Endothelial cell of hepatic sinusoid (primary cell): ENCODE measurements around the gene PCDHGA5.
"Not testable (repeated sequence)": the region's sequence is repeated elsewhere in the genome, so short reads cannot be mapped to it uniquely, and the experiment has no call there.

Source experiments
- in situ Hi-C: cut with HindIII; loops from 2 replicates; pipeline ENCODE4 v1.10.0; 2017; ENCODE audit warnings: low sequenced_read_pairs

The PCDHGA5 gene

DNA sequence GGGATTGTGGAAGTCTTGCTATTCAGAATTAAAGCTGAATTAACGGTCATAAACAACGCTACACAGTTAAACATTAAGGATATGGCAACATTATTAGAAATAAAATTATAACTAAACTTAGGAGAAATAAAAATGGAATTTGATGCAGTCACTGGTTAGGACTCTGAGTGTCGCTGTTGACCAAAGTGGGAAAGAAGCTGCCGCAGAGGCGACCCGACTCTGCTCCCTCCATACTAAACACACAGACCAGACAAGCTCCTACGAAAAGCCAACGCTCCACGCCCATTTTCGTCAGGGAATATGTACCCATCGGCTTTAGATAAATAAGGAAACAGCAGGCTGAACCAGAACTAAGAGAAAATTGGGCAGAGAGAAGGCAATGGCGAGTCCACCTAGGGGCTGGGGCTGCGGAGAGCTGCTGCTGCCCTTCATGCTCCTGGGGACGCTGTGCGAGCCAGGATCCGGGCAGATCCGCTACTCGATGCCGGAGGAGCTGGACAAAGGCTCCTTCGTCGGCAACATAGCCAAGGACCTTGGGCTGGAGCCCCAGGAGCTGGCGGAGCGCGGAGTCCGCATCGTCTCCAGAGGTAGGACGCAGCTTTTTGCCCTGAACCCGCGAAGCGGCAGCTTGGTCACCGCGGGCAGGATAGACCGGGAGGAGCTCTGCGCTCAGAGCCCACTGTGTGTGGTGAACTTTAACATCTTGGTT is at the start of gene PCDHGA5:
Gene PCDHGA5, plus strand, starts transcription at position 211 of the 709 bp plus-strand sequence. Its CDS starts 169 bp downstream, at position 380.
- in situ Hi-C loops, result no loop called here

DNA sequence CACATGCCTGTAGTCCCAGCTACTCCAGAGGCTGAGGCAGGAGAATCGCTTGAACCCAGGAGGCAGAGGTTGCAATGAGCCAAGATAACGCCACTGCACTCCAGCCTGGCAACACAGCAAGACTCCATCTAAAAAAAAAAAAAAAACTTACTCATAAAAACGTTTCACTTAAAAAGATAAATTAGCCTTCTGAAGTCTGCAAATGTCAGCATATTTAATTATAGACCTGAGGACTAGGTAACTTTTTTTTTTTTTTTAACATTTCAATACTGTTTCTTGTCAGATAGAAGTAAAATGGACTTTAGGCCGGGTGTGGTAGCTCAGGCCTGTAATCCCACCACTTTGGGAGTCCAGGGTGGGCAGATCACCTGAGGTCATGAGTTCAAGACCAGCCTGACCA is 47.0 kb upstream of the PCDHGA5 start:
- in situ Hi-C loops, result not testable (repeated sequence)

DNA sequence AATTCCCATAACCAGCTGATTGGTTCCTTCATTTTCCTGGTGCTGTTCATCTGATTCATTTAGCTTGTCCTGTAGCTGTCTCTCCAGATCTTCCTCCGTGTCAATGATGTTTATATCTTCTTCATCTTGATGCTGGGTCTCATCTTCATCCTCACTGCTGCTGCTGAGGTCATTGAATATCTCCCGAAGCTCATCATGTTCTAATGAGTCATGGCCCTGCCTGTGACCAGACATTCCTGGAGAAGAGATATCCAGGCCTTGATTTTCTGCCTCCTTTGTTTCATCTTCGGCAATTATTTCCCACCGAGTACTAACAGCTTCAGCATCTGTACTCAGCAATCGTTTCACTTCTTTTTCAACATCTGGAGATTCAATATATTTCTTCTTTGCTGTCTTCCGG is 44.8 kb upstream of the PCDHGA5 start:
- in situ Hi-C loops, result no loop called here

DNA sequence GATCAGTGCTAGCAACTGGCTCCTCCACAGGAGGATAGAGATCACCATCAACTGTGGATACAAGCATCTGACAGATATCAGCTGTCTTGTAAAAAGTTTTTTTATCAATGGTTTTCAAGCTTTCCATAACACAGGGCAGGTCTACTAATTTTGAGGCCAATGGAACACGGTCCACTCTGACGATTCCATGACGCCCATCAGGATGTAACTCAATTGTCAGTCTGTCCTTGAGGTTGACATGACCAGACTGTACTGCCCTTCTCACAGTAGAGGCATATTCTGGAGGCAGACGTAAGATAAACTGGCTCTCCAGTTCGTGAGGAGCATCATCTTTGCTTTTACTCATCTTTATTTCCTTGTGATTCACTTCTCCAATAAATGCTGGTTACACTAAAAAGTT is 44.3 kb upstream of the PCDHGA5 start:
- in situ Hi-C loops, result no loop called here

DNA sequence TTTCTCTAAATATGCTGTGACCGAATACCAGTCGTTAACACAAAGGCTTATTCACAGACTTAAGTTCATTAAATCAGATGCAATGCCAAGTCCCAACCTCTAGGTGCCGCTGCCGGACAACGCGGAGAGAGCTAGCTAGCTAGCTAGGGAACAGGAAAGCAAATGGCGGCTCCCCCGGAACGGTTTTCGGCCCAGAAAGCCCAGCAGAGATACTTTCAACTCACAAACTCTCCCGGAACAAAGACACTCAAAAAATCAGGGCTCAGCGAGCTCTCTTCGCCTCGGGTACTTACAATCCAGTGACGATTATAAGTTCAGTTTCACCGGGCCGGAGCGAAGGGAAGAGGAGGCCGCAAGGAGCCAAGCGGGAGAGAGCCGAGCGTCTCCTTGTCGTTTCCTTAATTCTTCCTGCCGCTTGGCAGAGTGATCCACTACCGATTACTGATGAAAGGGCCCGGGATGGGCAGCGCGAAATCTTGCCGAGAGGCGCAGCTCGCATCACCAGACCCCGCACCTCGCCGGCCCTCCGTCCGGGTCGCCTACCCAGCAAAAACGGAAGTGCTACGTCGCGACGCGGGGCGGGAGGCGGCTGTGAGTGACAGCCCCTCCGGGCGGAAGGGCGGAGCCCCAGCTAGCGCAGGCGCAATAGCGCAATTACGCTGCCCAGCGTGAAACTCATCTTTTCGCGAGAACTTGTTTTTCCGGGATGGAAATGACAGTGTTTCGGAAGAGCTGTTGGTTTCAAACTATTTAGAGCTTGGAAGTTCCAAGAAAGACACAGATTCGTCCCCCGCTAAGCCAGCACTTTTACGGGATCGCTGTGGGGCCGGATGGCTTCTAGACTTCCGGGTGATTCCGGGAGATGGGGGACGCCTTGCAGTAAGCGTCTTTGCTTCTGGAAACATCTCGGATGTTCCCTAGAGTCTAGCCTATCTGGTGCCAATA is 43.5 kb upstream of the PCDHGA5 start, which contains the start of gene TAF7:
Gene TAF7, minus strand, starts transcription at position 560 of the 945 bp plus-strand sequence. CDS start 740 bp downstream, outside the sequence.
- in situ Hi-C loops, result no loop called here

DNA sequence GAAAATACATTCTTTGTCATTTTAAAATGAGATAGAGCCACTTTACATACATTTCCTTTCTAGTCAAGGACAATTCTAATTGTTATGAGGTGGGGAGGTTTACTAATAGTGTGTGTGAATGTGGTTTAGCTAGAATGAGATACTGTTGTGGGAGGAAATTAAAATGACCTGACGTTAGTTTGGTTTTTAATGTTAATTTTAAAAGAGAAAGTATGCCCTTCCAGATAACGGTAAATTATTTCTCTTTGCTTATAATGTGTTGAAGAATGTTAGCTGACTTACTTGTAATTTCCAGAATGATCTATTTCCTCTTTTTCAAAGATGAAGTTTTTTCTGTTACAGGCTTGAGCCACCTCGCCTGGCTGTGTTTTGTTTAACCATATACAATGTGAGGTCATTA is 41.7 kb upstream of the PCDHGA5 start:
- in situ Hi-C loops, result no loop called here

DNA sequence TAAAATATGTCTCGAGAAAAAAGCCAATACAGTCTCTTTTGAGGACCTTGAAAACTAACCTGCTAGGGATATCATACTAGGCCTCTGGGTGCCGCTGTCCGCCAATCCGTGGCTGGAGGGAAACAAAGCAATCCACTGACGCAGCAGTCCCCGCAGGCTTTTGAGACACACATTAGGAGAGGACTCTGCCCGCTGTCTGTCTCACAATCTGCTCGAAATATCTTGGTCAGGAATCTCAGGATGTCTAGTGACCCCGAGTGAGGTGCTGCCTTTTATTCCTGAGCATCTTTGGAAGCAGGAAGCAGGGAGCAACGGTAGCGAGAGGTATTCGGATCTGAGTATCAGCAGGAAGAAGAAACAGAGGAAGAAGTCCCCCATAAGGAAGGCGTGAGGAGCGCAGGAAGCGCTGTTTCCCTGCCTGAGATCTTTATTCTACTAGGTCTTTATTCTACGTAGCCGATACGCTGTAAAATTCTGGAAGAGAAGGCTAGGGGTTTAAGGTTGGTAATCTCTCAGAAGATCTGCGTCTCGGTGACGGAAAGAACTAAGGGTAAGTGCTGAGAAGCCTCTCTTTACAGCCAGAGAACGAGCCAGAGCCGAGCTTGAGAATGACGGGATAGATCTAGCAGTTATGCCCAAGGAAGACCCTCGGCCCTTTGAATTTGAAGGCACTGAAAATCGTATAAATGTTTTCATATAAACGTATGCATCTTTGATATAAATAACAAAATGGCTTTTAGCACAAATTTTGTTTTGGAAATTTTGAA is 37.7 kb upstream of the PCDHGA5 start:
- in situ Hi-C loops, result loop anchor here (5.0 kb wide), 1 partner anchor 66 kb away; the partner anchor contains the start of gene PCDHGA8

DNA sequence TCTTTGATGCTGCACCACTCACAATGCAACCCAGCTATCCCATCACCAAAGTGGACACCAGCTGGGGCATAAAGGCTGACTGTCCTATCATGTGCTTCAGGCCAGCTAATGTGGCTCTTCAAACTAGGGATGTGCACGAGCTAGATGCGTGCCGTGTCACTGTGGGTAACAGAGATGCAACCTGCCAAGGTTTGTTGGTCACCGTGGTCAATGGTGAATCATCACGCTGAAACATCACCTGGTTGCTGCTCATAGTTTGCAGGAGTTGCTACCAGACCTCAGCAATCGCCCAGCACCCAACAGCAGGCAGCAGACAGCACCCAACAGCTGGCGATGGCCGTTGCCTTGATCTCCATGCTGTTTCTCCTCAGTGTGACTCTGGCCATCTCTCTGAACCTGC is 35.7 kb upstream of the PCDHGA5 start:
- in situ Hi-C loops, result loop anchor here (5.0 kb wide), 1 partner anchor 64 kb away; the partner anchor contains the start of gene PCDHGA8

DNA sequence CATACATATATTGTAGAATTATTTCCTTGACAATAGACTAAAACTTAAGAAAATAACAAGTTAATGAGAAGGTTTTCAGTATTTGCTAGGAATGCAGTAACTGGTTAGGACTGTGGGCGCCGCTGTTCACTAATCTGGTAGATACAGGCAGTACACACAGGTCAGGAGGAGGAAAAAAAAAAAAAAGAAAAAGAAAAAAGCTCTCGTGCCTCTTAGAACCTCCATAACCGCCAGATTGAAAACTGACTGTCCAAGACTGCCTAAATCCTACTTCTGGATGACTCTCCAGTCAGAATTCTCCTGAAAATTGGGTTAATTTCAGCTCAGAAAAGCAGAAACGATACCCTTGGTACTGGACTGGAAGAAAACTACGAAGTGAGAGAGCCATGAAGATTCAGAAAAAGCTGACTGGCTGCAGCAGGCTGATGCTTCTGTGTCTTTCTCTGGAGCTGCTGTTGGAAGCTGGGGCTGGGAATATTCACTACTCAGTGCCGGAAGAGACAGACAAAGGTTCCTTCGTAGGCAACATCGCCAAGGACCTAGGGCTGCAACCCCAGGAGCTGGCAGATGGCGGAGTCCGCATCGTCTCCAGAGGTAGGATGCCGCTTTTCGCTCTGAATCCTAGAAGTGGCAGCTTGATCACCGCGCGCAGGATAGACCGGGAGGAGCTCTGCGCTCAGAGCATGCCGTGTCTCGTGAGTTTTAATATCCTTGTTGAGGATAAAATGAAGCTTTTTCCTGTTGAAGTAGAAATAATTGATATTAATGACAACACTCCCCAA is 33.5 kb upstream of the PCDHGA5 start, which contains the start of gene PCDHGA1:
Gene PCDHGA1, plus strand, starts transcription at position 216 of the 782 bp plus-strand sequence.
- in situ Hi-C loops, result no loop called here

DNA sequence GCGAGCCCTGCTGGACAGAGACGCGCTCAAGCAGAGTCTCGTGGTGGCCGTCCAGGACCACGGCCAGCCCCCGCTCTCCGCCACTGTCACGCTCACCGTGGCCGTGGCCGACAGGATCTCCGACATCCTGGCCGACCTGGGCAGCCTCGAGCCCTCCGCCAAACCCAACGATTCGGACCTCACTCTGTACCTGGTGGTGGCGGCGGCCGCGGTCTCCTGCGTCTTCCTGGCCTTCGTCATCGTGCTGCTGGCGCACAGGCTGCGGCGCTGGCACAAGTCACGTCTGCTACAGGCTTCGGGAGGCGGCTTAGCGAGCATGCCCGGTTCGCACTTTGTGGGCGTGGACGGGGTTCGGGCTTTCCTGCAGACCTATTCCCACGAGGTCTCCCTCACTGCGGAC is 31.4 kb upstream of the PCDHGA5 start:
- in situ Hi-C loops, result not testable (repeated sequence)

DNA sequence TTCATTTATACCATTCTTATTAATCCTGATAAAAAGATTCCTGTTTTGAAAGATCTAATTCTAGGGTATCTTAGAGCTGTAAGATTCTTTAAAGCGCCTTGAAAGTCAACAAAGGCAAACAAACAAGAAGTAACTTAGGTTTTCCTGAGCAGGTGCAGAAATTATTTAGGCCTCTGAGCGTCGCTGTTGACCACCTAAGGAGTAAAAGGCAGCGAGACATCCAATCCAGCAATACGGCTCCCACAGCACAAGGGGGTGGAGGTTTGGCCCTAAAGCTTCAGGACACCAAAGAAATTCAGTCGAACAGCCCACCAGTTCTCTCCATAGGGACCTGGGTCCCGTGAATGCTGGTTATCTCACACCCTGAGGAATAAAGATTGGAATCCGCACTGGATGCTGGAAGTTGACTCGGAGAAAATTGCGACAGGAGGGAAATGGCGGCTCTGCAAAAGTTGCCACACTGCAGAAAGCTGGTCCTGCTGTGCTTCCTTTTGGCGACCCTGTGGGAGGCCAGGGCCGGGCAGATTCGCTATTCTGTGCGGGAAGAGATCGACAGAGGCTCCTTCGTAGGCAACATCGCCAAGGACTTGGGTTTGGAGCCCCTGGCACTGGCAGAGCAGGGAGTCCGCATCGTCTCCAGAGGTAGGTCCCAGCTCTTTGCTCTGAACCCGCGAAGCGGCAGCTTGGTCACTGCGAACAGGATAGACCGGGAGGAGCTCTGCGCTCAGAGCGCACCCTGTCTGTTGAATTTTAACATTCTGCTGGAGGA is 25.2 kb upstream of the PCDHGA5 start, which contains the start of gene PCDHGA2:
Gene PCDHGA2, plus strand, starts transcription at position 223 of the 769 bp plus-strand sequence.
- in situ Hi-C loops, result loop anchor here (5.0 kb wide), 1 partner anchor 89 kb away; no protein-coding TSS in a partner anchor

DNA sequence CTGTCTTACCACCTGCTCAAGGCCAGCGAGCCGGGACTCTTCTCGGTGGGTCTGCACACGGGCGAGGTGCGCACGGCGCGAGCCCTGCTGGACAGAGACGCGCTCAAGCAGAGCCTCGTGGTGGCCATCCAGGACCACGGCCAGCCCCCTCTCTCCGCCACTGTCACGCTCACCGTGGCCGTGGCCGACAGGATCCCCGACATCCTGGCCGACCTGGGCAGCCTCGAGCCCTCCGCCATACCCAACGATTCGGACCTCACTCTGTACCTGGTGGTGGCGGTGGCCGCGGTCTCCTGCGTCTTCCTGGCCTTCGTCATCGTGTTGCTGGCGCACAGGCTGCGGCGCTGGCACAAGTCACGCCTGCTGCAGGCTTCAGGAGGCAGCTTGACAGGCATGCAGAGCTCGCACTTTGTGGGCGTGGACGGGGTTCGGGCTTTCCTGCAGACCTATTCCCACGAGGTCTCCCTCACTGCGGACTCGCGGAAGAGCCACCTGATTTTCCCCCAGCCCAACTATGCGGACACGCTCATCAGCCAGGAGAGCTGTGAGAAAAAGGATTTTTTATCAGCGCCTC is 23.1 kb upstream of the PCDHGA5 start:
- in situ Hi-C loops, result not testable (repeated sequence)

DNA sequence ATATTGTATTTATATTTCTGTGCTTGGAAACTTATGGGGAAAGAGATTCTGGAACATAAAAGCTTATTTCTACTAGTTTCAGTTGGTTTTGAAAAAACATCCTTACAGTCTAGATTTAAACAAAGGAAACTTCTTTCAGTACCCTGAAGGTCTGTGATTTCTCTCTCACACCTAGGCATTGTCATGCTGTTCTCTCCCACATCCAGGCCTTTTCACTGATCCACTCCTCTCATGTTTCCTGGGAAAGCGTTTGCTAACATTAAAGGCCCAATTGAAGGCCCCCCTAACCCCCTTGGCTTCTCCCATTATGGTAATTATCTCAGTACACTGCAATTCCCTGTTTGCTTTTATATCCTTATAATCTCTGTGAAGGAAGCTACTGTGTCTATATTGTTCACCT is 21.2 kb upstream of the PCDHGA5 start:
- in situ Hi-C loops, result no loop called here

DNA sequence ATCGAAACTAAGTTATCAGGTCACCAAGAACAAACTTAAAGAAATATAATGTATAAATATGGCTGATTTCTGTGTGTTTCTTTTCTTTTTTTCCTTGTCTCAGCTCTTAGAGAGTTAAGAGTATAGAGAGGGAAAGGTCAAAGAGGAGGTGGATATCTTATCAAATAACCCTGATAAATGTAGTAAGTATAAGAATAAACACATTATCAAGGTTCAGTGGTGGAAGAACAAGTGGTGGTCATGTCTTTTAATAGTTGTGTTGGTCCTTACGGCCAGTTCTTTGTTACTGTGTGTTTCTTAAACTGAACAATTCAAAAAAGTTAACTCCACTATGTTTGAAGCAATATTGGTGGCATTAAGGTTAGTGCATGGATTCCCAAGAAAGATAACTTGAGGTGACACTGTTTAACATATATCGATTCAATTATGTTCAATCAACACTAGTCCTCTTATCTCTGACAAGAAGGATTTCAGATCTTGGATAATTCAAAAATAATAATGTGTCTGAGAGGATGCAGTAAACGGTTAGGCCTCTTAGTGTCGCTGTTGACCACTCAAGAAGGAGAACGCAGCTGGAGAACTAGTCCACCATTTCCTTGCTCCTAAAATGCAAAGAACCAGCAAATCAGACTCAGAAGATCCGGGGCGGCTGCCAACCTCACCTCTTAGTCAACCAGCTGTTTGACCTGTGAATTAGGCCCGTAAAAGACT is 20.6 kb upstream of the PCDHGA5 start, which contains the start of gene PCDHGA3:
Gene PCDHGA3, plus strand, starts transcription at position 588 of the 711 bp plus-strand sequence. CDS start 205 bp downstream, outside the sequence.
- in situ Hi-C loops, result no loop called here

DNA sequence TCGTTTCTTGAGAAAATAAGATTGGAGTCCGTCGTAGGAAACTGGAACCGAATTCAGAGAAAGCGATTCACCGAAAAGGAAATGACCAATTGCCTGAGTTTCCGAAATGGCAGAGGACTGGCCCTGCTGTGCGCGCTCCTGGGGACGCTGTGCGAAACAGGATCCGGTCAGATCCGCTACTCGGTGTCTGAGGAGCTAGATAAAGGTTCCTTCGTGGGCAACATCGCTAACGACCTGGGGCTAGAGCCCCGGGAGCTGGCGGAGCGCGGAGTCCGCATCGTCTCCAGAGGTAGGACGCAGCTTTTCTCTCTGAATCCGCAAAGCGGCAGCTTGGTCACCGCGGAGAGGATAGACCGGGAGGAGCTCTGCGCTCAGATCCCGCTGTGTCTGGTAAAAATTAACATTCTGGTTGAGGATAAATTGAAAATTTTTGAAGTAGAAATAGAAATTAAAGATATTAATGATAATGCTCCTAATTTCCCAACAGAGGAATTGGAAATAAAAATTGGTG is 20.0 kb upstream of the PCDHGA5 start:
- in situ Hi-C loops, result no loop called here

DNA sequence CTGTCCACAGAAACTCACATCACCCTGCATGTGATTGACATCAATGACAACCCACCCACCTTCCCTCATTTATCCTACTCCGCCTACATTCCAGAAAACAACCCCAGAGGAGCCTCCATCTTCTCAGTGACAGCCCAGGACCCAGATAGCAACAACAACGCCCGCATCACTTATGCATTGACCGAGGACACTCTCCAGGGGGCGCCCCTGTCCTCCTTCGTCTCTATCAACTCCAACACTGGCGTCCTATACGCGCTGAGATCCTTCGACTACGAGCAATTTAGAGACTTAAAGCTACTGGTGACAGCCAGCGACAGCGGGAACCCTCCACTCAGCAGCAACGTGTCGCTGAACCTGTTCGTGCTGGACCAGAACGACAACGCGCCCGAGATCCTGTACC is 18.6 kb upstream of the PCDHGA5 start:
- in situ Hi-C loops, result no loop called here

DNA sequence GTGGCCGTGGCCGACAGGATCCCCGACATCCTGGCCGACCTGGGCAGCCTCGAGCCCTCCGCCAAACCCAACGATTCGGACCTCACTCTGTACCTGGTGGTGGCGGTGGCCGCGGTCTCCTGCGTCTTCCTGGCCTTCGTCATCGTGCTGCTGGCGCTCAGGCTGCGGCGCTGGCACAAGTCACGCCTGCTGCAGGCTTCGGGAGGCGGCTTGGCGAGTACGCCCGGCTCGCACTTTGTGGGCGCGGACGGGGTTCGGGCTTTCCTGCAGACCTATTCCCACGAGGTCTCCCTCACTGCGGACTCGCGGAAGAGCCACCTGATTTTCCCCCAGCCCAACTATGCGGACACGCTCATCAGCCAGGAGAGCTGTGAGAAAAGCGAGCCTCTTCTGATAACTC is 17.9 kb upstream of the PCDHGA5 start:
- in situ Hi-C loops, result not testable (repeated sequence)
